ENCODE results near the gene BPI. TPM values are rescaled to one million over a fixed set of nuclear protein-coding genes. Genes with fewer than 3 reads are reported as not detected.

The BPI gene
- polyA plus RNA-seq, 1 experiment = 0.04 TPM

DNA sequence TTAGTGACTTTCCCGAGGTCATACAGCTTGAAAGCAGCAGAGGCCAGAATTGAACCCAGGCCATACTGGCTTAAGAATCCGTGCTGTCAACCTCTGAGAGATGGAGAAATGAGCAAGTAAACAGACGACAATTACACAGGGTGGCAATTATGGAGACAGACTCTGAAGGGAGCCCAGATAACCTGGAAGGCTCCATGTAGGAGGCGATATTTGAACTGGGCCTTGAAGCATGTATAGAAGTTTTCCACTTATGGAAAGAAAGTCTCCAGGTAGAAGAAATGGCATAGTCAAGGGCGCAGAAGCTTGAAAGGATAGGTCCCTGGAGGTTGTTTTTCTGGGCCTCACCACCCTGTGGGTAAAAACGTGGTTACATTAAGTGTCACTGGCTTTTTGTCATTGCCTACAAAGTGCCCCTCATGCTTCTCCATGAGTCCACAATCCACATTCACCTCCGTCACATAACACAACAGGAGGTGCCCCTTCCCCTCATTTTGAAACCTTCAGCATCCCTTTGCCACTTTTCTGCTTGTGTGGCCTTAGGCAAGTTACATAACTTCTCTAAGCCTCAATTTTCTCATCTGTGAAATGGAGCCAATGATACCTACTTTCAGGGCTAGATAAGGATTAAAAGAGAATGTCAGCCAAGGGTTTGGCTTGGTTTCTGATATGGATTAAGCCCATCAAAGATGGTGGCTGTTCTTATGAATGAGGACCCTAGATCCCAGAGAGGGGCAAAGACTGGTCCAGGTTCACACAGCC lies 5.9 kb upstream of the BPI start:
- ChIA-PET CTCF (no interaction called here), POLR2A (no interaction called here)
- TF ChIP-seq, protein P1, sequence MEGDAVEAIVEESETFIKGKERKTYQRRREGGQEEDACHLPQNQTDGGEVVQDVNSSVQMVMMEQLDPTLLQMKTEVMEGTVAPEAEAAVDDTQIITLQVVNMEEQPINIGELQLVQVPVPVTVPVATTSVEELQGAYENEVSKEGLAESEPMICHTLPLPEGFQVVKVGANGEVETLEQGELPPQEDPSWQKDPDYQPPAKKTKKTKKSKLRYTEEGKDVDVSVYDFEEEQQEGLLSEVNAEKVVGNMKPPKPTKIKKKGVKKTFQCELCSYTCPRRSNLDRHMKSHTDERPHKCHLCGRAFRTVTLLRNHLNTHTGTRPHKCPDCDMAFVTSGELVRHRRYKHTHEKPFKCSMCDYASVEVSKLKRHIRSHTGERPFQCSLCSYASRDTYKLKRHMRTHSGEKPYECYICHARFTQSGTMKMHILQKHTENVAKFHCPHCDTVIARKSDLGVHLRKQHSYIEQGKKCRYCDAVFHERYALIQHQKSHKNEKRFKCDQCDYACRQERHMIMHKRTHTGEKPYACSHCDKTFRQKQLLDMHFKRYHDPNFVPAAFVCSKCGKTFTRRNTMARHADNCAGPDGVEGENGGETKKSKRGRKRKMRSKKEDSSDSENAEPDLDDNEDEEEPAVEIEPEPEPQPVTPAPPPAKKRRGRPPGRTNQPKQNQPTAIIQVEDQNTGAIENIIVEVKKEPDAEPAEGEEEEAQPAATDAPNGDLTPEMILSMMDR (IDR thresholded peaks at IDR 0.05; ENCODE audit: low read depth, low read length) = no peak
- Histone ChIP-seq H3K27me3 (ENCODE audit: control insufficient read depth, insufficient read depth, low read length) (peaks cover 12% of the 10 kb centered on the region), H3K9me3 (ENCODE audit: control insufficient read depth, insufficient read depth, low read length) (no peaks in the 10 kb centered on the region), H3K4me3 (ENCODE audit: low read depth, low read length) (no peak overlapping the region), H3K27ac (ENCODE audit: low read depth, low read length) (no peak overlapping the region)
- no peak for DNase-seq (ENCODE audit: low read depth, low spot score)

DNA sequence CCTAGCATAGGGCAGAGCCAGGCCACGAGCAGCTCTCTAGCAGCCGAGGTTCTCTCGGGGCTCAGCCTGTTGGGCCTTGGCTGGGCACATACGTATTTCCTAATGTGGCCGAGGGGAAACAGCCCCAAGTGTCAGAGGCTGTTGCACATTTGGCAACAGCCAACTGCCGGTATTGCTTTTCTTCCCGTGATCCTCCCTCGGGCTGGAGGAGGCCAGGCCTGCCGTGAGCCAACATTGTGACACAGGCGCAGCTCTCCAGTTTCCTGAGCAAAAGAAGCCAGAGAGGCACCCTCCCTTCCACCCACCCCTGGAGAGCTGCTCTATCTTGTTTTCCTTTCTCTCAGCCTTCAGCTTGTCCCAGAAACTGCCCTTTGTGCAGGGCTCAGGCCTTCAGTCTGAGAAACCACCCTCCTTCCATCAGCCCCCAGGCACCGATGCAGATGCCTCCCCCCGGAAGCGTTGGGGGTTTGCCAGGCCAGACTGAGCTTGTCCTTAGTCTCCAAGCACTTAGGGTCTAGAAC lies 5.1 kb upstream of the BPI start:
- CTCF ChIA-PET = interaction anchor here (0.8 to 1.1 kb wide), 2 partner anchors 77 to 78 kb away, joined by 3 to 4 read pairs; no protein-coding TSS in a partner anchor
- POLR2A ChIA-PET = no interaction called here
- TF ChIP-seq, protein P1 (IDR thresholded peaks at IDR 0.05; ENCODE audit: low read depth, low read length) = no peak
- H3K4me3 ChIP-seq (ENCODE audit: low read depth, low read length) = no peak overlapping the region
- peak overlapping the region; percentile 47 for H3K27ac ChIP-seq (ENCODE audit: low read depth, low read length)
- no peak for DNase-seq (ENCODE audit: low read depth, low spot score)
- peaks cover 17% of the 10 kb centered on the region for H3K27me3 ChIP-seq (ENCODE audit: control insufficient read depth, insufficient read depth, low read length)
- no peaks in the 10 kb centered on the region for H3K9me3 ChIP-seq (ENCODE audit: control insufficient read depth, insufficient read depth, low read length)

DNA sequence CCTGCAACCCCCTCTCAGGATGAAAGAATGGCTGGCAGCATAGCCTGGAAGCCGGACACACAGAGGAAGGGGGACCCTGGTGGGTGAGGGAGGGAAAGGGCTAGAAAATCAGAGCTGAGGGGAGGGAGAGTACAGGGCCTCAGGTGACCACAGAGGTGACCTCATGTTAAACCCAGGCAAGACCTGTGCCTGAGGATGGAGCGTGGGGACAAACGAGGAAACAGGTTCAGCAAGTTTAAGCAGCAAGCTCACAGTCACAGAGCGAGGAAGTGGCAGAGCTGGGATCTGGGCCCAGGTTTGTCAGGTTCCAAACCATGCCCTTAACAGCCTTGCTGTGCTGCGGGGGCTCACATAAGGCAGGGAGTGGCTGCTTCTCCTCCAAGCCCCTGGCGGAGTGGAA lies 4.0 kb upstream of the BPI start:
- DNase-seq (ENCODE audit: low read depth, low spot score) = no peak
- Histone ChIP-seq H3K27ac (ENCODE audit: low read depth, low read length) (no peak overlapping the region), H3K27me3 (ENCODE audit: control insufficient read depth, insufficient read depth, low read length) (peaks cover 17% of the 10 kb centered on the region), H3K9me3 (ENCODE audit: control insufficient read depth, insufficient read depth, low read length) (no peaks in the 10 kb centered on the region; the same call in 1 of the 2 replicates), H3K4me3 (ENCODE audit: low read depth, low read length) (no peak overlapping the region)
- ChIA-PET POLR2A (interaction anchor here (0.7 kb wide), 1 partner anchor 68 kb away, joined by 3 read pairs; no protein-coding TSS in a partner anchor), CTCF (interaction anchor here (1.2 kb wide), 1 partner anchor 9 kb away, joined by 3 read pairs; no protein-coding TSS in a partner anchor)
- TF ChIP-seq, protein P1 (IDR thresholded peaks at IDR 0.05; ENCODE audit: low read depth, low read length) = no peak

DNA sequence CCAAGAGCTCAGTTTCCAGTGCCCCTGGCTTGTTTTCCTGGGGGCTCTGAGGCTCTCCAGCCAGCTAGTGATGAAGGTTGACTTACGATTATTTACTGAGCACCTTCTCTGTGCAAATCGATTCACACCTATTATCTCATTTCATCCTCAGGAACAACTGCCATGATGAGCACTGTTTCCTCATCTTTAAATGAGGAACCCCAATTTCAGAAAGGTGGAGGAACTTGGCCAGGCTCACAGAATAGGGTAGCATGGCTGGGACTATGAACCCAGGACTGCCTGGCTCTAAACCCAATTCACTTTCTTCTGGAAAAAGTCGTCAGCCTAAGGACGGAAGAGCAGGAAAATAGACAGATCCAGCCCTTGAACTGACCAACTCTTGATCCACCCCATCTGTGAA lies 3.5 kb upstream of the BPI start:
- no peak for DNase-seq (ENCODE audit: low read depth, low spot score)
- ChIA-PET CTCF (interaction anchor here (1.2 kb wide), 1 partner anchor 10 kb away, joined by 3 read pairs; no protein-coding TSS in a partner anchor), POLR2A (no interaction called here)
- H3K27ac ChIP-seq (ENCODE audit: low read depth, low read length) = no peak overlapping the region
- H3K4me3 ChIP-seq (ENCODE audit: low read depth, low read length) = no peak overlapping the region
- TF ChIP-seq, protein P1 (IDR thresholded peaks at IDR 0.05; ENCODE audit: low read depth, low read length) = no peak
- peaks cover 17% of the 10 kb centered on the region for H3K27me3 ChIP-seq (ENCODE audit: control insufficient read depth, insufficient read depth, low read length)
- no peaks in the 10 kb centered on the region; the same call in 1 of the 2 replicates for H3K9me3 ChIP-seq (ENCODE audit: control insufficient read depth, insufficient read depth, low read length)

DNA sequence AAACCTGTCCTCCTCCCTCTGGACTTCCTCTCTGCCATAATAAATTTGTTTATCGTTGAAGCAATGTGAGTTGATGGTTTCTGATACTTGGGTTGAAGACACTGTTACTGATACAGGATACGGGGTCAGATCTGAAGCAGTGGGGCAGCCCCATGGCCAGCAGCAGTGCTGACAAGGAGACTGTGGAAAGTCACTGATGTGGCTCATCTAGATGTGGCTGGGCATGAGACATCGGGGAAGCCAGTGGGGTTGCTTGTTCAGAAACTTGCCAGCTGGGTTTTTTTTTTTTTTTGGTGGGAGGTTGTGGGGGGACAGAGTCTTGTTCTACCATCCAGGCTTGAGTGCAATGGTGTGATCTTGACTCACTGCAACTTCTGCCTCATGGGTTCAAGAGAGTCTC lies 2.6 kb upstream of the BPI start:
- Histone ChIP-seq H3K4me3 (ENCODE audit: low read depth, low read length) (no peak overlapping the region), H3K27ac (ENCODE audit: low read depth, low read length) (no peak overlapping the region), H3K9me3 (ENCODE audit: control insufficient read depth, insufficient read depth, low read length) (no peaks in the 10 kb centered on the region; the same call in 1 of the 2 replicates), H3K27me3 (ENCODE audit: control insufficient read depth, insufficient read depth, low read length) (peaks cover 17% of the 10 kb centered on the region)
- CTCF ChIA-PET = interaction anchor here (0.6 kb wide), 1 partner anchor 22 kb away, joined by 3 read pairs; no protein-coding TSS in a partner anchor
- POLR2A ChIA-PET = no interaction called here
- DNase-seq (ENCODE audit: low read depth, low spot score) = no peak
- TF ChIP-seq, protein P1 (IDR thresholded peaks at IDR 0.05; ENCODE audit: low read depth, low read length) = no peak

Measured in AG04450 (cell line).